Hepatic stellate cell (primary cell): ENCODE data around the gene BEND7.
"Not testable (repeated sequence)": the region's sequence is repeated elsewhere in the genome, so short reads cannot be mapped to it uniquely, and the experiment has no call there.

Experiments used
- DNase-seq: peaks from one replicate; pipeline ENCODE4 v3.0.0; 2011; ENCODE audit warnings: low spot score

BEND7 gene

DNA sequence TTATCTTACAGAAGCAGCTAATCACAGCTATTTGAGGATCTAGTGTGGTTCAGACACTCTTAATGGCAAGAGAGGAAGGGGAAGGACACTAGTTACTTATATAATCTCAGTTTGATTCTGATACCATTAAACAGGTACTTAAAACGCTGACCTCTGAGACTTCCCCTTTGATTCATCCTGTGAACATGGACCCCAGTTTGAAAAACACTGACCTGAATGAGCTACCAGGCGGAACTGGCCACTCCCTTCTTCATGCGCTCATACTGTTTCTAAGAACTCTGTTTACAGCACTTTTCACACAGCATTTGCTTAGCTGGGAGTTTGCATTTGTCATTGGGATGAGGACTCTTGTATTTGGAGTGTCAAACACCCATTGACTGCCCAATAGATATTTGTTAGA, 45.7 kb downstream of the BEND7 start:
- no peak for DNase-seq

DNA sequence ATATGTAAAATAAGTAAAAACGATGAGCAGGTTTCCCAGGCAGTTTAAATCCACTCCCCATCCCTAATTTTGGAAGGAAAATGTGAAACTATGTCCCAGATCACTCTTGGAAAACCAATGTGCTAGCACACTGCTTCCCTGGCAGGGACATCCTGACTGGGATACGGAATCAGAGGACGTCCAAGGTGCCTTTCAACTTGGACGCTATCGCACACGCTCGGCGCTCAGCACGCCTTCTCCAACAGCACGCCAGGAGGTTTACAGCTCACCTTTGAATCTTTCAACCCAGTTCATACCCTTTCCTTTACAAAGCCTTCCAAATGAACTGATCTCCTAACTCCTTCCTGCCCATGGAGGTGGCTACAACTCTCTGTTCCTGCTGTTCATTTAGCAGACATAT, 47.1 kb downstream of the BEND7 start:
- no peak for DNase-seq

DNA sequence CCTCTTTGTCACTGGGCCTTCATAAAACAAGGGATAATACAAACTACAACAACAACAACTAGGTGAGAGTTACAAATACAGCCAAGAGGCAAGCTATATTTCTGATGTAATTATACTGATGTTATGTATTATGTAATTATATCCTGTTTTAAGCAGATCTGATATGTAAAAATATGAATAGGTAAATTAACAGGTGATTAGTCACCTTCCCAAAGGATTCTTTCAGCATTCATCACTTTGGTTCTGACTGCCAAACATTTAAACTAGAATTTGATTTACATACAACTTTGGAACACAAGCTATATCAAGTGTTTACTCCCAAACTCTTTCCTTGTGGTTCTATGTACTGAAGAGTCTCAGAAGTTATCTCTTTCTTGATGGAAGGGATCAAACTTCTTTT, 53.7 kb downstream of the BEND7 start:
- no peak for DNase-seq

DNA sequence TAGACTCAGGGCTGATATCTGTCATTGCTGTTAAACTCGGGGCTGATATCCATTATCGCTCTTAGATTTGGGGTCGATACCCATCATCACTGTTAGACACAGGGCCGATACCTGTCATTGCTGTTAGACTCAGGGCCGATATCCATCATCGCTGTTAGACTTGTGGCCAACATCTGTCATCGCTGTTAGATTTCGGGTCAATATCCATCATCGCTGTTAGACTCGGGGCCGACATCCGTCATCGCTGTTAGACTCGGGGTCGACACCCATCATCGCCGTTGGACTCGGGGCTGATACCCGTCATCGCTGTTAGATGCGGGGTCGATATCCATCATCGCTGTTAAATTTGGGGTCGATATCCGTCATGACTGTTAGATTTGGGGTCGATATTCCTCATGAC, 54.8 kb downstream of the BEND7 start:
- no peak for DNase-seq

DNA sequence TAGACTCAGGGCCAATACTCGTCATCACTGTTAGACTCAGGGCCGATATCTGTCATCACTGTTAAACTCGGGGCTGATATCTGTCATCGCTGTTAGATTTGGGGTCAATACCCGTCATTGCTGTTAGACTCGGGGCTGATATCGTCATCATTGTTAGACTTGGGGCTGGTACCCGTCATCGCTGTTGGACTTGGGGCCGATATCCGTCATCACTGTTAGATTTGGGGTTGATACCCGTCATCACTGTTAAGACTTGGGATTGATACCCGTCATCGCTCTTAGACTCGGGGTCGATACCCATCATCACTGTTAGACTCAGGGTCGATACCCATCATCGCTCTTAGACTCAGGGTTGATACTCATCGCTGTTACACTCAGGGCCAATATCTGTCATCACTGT, 56.5 kb downstream of the BEND7 start:
- DNase-seq = no peak

DNA sequence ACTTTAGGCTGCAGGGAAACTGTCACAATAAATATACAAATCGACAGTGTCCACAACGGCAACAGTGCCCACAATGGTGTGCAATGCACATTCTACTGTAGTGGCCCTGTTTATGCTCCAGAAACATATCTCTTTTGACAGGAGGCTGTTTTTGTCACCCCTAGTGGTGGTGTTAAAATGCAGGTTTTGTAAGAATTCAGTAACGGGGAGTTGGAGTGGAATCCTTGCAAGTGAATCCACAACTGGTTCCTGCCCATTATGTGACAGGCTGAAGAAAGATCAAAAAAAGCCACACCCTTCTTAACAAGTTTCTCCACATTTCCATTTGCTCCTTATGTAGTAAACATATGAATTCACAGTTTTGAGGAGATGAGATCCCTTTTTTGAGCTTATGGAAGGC, 58.5 kb downstream of the BEND7 start:
- DNase-seq = no peak

DNA sequence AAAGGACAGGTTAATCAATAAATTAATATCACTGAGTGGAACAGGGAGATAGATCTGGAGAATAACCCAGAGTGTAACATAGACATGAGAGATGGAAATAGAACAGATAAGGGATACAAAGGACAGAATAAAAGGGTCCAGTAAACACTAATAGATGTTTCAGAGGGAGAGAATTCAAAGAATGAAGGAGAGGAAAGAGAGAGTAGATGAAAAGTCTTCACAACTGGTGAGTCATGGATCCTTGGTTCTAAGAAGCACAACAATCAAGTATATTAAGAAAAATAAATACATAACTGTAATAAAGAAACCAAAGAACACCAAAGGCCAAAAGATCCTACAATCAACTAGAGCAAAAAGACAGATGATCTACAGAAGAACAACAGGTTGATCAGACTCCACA, 66.3 kb downstream of the BEND7 start:
- no peak for DNase-seq

DNA sequence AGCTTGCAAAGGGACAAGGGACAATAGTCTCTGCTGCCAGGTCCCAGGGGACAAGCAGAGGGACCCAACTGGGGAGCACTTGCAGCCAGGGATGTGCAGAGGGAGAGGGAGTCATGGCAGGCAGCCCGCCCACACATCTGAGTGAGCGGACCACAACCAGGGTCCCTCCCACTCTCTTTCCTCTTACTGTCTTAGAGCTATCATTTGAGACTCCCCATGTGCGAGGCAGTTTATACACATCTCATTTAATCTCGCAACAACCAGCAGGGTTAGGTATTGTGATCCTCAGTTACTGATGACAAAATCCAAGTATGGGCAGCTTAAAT, 70.2 kb downstream of the BEND7 start:
- DNase-seq = no peak

DNA sequence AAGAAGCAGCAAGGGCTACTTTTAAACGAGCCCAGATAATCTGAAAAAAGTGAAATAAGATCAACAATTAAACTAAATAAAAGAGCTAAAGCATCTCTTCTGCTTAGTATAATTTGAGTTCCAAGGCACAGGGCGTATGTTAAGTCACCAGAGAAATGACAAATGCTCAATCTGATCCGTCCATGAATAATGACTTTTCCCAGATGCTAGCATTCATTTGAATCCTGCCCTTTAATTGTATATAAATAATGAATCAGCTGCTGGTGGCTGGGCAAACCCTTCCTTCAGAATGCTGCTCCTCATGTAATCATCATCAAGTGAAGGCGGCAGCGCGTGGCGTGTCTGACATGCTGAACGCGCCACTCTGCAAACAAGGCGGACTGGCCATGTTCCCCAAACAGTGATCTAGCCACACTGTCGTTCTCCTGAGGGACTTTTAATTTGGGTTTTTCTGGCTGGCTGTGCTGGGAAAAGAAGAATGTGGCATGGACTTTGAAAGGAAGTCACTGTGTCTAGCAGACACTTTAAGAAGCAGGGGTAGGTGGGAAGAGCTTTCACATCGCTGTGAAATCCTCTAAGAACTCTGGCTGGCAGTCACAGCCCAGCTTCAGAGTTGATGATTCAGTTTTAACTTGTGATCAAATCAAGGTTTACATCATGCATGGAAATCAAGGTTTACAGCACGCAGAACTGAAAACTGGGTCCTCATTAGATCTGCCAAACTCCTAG, 70.7 kb downstream of the BEND7 start:
- no peak for DNase-seq

DNA sequence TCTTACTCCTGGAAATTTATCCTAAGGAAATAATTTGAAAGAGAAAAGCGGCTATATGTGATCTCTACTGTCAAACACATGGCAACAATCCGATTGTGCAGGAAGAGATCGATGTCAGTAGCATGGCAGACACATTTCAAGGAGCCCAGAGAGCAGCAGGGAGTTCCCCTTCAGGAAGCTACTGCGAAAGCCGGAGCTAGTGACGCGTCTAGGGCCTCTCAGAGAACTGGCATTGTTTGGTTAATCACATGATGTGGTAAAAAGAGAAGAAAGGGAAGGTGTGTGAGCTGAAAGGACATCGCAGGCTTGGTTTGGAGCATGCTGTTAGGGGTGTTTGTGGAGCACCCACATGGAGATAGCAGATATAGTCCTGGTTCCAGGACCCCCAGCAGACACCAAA, 74.9 kb downstream of the BEND7 start:
- DNase-seq = no peak

DNA sequence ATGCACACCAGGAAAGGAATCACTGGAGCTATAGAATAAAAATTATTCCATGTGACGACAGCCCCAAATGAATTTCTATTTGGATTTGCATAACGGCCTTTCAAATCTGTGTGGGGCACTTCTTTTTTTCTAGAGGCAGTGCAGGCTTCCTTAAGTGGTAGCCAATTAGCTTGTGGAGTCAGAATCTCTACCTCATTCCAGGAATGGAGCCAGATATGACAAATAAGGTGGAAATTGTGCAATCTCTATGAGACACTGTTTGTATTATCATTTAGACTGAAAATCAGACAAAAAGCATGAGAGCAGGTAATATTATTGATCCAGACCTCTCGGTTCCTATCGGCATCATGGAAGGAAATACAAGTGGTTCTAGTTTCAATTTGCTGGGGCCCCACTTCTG, 78.7 kb downstream of the BEND7 start:
- no peak for DNase-seq

DNA sequence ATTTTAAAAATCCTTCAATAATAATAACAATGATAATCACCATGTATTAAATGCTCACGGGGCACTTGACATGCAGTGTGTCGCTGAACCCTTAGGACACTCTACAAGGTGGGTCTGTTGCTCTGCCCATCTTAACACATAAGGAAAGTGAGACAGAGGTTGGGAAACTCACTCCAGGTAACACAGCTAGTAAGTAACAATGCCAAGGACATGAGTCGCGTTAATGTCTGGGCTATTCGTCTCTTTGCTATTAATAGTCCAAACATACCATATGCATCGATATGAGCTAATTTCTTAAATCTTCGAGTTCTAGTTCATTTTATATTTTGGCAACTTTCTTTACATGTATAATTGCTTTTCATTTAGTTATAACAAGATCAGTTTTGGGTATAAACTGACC, 79.5 kb downstream of the BEND7 start:
- no peak for DNase-seq

DNA sequence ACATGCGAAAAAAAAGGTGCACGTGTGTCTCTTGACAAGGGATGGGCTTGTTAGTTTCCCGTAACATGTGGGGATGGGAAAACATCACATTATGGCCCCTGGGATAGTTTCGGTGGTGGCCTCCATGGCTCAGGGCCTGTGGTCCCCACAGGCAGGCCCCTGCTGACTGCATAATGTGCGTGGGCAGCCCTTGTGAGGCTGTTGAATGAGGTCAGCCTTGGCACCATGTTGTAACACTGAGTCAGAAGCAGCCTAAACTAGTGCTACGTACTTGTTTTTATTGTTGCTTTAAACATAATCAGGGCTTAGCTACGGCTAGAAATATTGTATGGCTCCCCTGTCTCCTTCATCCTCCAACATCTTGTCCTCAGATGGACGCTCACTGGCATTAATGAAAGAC, 80.6 kb downstream of the BEND7 start:
- DNase-seq = no peak

DNA sequence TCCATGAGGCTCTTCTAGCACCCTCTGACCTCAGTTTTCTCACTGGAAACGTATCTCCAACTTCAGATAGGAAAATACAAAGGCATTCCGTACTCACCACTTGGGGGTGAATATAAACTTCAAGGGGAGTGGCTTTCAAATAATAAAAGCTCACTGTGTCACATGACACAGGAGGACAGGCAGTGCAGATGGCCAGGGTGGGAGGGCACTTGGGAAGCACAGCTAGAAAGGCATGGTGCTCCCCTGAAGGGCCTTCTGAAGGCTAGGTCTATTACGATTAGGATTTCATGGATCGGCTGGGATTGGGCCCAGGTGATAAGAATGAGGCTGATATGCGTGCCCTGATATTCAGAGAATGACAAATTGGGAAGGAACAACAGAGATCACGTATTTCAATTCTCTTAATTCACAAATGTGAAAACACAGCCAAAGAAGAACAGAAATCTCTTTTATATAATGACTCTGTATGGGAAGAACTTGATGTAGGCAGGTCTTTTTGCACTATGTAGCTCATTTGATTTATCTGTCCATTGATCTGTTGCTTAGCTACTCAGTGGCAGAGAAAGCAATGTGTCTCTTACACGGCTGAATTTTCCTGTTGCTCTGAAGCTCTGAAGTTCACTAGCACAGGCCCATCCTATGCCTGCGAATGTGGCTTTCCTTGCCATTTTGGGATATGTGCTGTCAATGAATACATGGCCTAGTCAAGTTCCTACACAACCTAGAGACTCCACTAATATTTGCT, 83.0 kb downstream of the BEND7 start:
- no peak for DNase-seq

DNA sequence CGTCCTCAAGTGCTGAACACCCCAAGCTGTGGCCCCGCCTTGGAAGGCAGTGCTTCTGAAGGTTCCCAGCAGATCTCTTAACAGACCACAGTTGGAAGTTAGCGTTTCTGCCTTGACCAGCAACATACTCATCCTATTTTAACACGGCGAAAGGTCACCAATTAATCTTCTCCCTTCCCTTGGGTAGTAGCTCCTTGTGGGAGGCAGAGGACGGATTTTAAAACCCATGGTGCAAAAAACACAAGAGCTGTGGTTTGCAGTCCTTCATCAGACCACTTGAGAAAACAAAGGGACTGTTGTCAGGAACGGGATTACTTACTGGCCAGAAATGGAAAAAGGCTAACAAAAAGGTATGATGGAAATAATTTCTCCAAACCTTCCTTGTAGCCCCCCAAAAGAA, 87.3 kb downstream of the BEND7 start:
- no peak for DNase-seq

DNA sequence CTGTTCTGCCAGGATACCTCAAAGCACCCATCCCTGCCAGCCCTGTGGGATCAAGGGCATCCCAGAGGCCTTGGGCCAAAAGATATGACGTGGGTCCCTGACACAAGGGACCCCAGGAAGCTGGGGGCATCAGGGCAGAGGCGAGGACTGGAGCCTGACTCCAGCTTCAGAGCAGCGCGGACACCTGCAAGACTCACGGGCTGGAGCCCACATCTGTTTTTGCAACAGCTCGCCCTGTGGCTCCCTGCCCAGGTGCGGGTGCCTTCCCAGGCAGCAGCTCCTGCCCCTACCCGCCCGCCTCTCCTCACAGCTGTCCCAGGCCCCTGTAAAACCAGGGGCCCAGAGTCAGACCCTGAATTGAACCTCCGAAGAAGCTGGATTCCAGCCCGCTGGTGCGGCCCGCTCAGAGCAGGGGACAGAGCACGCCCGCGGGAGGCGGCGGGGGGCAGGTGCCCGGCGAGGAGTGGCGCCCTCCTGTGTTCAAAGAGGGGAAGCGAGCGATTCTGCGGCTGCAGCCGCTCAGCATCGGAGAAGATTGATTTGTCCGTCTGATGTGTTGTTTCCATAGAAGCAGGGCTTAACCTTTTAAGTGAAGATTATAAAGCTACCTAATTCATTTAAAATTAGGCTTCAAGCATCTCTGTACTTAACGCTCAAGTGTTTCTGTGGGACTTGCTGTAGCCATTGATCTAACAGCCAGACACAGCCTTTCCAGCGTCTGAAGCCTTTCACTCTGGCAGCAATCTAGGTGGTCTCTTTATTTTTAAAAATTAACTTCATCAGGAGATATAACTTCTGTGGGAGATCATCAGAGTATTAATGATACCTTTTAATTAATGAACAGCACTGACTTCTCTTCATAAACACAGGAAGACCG, 88.4 kb downstream of the BEND7 start:
- peak; percentile 56 for DNase-seq

DNA sequence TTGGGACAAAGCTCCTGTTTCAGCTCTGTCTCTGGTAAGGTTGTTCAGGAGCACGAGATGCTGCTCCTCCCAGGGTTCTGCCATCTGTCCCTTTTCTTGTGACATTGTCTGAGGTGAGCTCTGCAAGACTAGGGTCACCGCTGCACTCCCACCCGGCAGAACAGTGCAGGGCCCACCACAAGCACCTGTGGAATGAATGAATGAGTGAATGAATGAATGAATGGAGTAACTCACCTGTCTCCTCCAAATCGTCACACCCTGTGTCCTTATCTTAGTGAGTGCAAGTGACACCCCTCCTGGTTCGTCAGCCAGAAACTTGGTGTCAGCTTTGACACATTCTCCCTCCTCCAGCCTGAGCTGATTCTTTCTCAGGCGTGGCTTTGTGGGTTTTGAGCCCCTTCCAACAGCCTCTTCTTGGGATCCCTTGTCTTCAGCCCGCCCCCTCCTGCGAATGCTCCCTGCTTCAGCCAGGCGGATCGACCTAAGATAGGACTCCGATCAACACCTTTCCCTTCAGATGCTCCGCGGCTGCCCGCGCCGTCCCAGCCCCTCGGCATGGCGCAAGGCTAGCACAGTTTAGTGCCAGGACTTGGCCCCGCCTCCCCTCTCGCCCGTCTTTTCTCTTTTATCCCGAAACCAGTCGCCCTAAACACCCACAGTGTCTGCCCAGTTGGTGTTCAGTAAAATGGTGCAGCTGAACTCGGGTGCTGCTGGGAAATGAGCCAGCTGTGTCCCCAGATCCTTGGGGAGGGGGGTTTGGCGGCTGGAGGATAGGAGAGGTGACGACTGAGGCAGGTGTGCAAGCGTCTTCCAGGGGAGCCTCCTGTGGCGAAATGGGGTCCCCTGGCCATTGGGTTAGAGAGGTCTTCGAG, 89.3 kb downstream of the BEND7 start:
- no peak for DNase-seq

DNA sequence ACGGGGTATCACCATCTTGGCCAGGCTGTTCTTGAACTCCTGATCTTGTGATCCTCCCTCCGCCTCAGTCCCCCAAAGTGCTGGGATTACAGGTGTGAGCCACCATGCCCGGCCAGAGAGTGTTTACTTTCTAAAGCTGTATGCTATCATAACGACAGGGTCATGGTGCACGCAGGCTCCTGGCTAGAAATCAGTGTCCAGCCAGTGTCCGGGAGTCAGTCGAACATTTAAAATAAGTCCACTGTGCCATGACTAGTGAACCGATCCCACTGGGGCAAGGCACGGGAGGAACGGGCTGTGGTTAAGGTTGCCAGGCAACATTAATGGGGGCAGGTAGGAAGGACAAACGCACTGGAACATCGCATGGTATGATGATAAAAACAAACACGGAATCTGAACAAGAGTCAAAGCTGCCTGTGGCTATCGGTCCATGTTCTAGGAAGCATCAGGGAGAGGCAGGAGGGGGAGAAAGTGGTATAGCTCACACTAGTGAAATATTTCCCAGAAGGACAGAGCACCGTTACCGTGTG, 91.7 kb downstream of the BEND7 start:
- DNase-seq = no peak

DNA sequence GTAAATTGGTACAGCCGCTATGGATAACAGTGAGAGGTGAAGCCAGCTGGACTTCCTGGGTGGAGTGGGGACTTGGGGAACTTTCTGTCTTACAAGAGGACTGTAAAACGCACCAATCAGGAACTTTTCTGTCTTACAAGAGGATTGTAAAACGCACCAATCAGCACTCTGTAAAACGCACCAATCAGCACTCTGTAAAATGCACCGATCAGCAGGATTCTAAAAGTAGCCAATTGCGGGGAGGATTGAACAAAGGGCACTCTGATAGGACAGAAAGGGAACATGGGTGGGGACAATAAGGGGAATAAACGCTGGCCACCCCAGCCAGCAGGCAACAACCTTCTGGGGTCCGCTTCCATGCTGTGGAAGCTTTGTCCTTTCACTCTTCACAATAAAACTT, 100.9 kb downstream of the BEND7 start:
- not testable (repeated sequence) for DNase-seq

DNA sequence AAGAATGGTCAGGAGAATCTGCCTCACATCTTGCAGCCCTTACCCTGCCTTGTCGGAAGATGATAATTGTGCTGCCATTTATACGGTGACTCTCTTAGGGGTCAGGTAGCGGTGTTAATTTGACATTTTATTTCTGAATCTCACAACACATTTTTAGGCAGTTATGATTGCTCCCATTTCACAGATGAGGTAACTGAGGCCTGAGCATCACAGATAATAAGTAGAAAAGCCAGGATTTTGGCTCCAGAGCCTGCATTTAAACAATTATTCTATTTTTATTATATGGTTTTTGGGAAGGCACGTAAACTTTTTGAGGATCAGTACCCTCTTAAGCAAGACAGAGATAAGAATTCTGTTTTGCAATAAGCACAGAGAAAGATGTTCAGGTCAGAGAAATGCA, 103.4 kb downstream of the BEND7 start:
- no peak for DNase-seq

DNA sequence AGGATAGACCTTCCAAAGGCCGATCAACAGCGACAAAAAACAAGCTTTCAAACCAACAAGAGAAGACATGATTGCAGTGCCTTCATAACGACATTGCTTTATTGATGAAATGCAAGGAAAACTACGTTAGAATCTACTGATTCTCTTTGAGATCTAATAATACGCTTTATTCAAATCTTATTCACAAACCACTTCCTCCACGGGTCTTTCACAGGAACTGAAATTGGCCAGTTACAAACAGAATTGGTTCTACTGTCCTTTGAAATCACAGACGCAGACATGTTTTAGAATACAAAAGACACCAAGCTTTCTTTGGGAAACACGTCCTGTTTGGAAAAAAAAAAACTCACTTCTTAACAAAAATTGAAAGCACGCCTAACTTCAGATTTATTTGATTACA, 106.0 kb downstream of the BEND7 start:
- no peak for DNase-seq

DNA sequence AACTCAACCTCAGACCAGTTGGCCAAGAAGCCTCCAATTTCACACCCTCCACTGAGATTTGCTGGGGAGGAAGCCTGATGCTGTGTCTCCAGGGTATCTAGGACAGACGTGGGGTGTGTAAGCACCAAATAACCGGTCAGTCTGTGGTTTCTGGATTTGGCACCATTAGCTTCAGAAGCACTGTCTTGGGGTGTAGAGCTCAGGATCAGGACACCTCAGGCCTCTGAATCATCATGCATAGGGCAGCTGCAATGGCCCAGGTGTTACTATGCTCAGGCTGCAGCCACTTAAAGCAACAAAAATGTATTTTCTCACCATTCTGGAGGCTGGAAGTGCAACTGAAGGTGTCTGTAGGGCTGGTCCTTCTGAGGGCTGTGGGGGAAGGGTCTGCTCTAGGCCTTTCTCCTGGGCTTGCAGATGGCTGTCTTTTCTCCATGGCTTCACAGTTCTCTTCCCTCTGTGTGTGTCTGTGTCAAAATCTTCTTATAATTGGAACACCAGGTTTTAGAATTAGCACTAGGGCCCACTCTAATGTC, 107.4 kb downstream of the BEND7 start:
- no peak for DNase-seq
